ENCODE data around the gene SPCS2.

DNA sequence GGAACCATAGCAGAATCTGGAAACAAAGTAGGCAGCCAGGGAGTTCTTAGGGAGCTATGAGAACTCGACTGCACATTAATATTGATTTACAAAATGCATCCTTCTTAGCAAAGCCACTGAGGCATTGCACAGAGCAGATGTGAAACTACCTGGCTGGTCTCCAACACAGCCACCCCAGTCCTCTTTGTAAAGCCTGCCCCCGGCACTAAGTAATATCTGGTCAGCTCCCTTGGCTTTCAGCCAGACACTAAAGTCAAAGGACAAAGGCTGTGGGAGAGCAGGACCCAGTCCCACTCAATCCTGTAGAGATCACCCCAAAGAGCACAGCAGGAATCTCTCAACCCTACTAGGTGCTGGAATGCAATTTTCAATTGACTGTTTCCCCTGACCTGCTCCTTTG lies 13.0 kb upstream of the SPCS2 start:
- TF ChIP-seq, protein P1, sequence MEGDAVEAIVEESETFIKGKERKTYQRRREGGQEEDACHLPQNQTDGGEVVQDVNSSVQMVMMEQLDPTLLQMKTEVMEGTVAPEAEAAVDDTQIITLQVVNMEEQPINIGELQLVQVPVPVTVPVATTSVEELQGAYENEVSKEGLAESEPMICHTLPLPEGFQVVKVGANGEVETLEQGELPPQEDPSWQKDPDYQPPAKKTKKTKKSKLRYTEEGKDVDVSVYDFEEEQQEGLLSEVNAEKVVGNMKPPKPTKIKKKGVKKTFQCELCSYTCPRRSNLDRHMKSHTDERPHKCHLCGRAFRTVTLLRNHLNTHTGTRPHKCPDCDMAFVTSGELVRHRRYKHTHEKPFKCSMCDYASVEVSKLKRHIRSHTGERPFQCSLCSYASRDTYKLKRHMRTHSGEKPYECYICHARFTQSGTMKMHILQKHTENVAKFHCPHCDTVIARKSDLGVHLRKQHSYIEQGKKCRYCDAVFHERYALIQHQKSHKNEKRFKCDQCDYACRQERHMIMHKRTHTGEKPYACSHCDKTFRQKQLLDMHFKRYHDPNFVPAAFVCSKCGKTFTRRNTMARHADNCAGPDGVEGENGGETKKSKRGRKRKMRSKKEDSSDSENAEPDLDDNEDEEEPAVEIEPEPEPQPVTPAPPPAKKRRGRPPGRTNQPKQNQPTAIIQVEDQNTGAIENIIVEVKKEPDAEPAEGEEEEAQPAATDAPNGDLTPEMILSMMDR (IDR thresholded peaks at IDR 0.05; ENCODE audit: low read depth, low read length, missing input control): no peak
- no peak for TF ChIP-seq SP1 (IDR thresholded peaks at IDR 0.05)
- TF ChIP-seq RAD21 (IDR thresholded peaks at IDR 0.05): no peak
- TF ChIP-seq YY1 (IDR thresholded peaks at IDR 0.05): no peak
- no peak for TF ChIP-seq FOXA1 (IDR thresholded peaks at IDR 0.05)
